Measurements from ENCODE around the gene ATP6AP2.
"Not testable (repeated sequence)": the region's sequence is repeated elsewhere in the genome, so short reads cannot be mapped to it uniquely, and the experiment has no call there.

ATP6AP2 gene

GRCh38 chrX:40580537-40581335, at the start of gene ATP6AP2:
Gene ATP6AP2 (plus strand): TSS chrX:40580970. CDS start chrX:40581066, 96 bp downstream.
- DNase-seq (ENCODE audit: low read depth) = peak; percentile 75

GRCh38 chrX:40531056-40531826, 49.5 kb upstream of the ATP6AP2 start:
- no peak for DNase-seq (ENCODE audit: low read depth)

- no peak for DNase-seq (ENCODE audit: low read depth)
Observed at GRCh38 chrX:40537310-40537709, 43.5 kb upstream of the ATP6AP2 start.

- DNase-seq (ENCODE audit: low read depth) = no peak
Observed at GRCh38 chrX:40538406-40538805, 42.4 kb upstream of the ATP6AP2 start.

GRCh38 chrX:40539214-40540142, 41.3 kb upstream of the ATP6AP2 start:
- DNase-seq (ENCODE audit: low read depth) = peak; percentile 30

GRCh38 chrX:40542208-40542607, 38.6 kb upstream of the ATP6AP2 start:
- DNase-seq (ENCODE audit: low read depth) = no peak

- DNase-seq (ENCODE audit: low read depth) = no peak
Observed at GRCh38 chrX:40542972-40543371, 37.8 kb upstream of the ATP6AP2 start.

- no peak for DNase-seq (ENCODE audit: low read depth)
Observed at GRCh38 chrX:40543661-40544328, 37.0 kb upstream of the ATP6AP2 start.

- no peak for DNase-seq (ENCODE audit: low read depth)
Observed at GRCh38 chrX:40544343-40545266, 36.2 kb upstream of the ATP6AP2 start.

- no peak for DNase-seq (ENCODE audit: low read depth)
Observed at GRCh38 chrX:40546870-40547269, 33.9 kb upstream of the ATP6AP2 start.

- DNase-seq (ENCODE audit: low read depth) = no peak
Observed at GRCh38 chrX:40550066-40550465, 30.7 kb upstream of the ATP6AP2 start.

- no peak for DNase-seq (ENCODE audit: low read depth)
Observed at GRCh38 chrX:40552768-40553167, 28.0 kb upstream of the ATP6AP2 start.

GRCh38 chrX:40558590-40558989, 22.2 kb upstream of the ATP6AP2 start:
- no peak for DNase-seq (ENCODE audit: low read depth)

GRCh38 chrX:40563784-40564183, 17.0 kb upstream of the ATP6AP2 start:
- no peak for DNase-seq (ENCODE audit: low read depth)

- DNase-seq (ENCODE audit: low read depth) = no peak
Observed at GRCh38 chrX:40564447-40564846, 16.3 kb upstream of the ATP6AP2 start.

- no peak for DNase-seq (ENCODE audit: low read depth)
Observed at GRCh38 chrX:40570346-40571093, 10.2 kb upstream of the ATP6AP2 start.

GRCh38 chrX:40571164-40571563, 9.6 kb upstream of the ATP6AP2 start:
- not testable (repeated sequence) for DNase-seq (ENCODE audit: low read depth)

GRCh38 chrX:40571600-40571999, 9.2 kb upstream of the ATP6AP2 start:
- DNase-seq (ENCODE audit: low read depth) = no peak

- DNase-seq (ENCODE audit: low read depth) = no peak
Observed at GRCh38 chrX:40573763-40574162, 7.0 kb upstream of the ATP6AP2 start.

GRCh38 chrX:40575411-40575810, 5.4 kb upstream of the ATP6AP2 start:
- not testable (repeated sequence) for DNase-seq (ENCODE audit: low read depth)

Data from stimulated activated CD8-positive, alpha-beta memory T cell treated with anti-CD3 and anti-CD28 coated beads, Interleukin-15, amount 100 ng/mL, for 1 hour (primary cell).